ENCODE results near the gene MIA. TPM values are rescaled to one million over a fixed set of nuclear protein-coding genes. Genes with fewer than 3 reads are reported as not detected.
A peak's percentile ranks its signal among the peaks of the same experiment; 100 is the strongest.

Gene MIA
- total RNA-seq, 1 experiment from 2014 or later = 0.75 TPM

GRCh38 chr19:40802300-40803169 is 27.2 kb downstream of the MIA start:
- Histone ChIP-seq H3K27ac (ENCODE audit: low read depth, low read length, poor library complexity, severe bottlenecking) (peak overlapping the region; percentile 58), H3K9me3 (ENCODE audit: low read depth, low read length, poor library complexity, severe bottlenecking) (no peaks in the 10 kb centered on the region), H3K4me3 (ENCODE audit: low read depth, low read length, poor library complexity, severe bottlenecking) (no peak overlapping the region), H3K36me3 (ENCODE audit: insufficient read depth, low read length, poor library complexity, severe bottlenecking) (peaks cover 34% of the 10 kb centered on the region), H3K27me3 (replicated peaks; ENCODE audit: insufficient read depth, low read depth, low read length, poor library complexity) (no peaks in the 10 kb centered on the region), H3K4me1 (ENCODE audit: insufficient read depth, low read length, poor library complexity, severe bottlenecking) (peaks cover 67% of the 10 kb centered on the region)
- BruUV-seq (replicated peaks) = no TSS peak
- POLR2A ChIA-PET (ENCODE audit: low non-redundant PET) = no interaction called here
- TF ChIP-seq EZH2 (IDR thresholded peaks at IDR 0.05; ENCODE audit: borderline replicate concordance, low read depth, low read length, poor library complexity, severe bottlenecking) (no peak), CTCF (conservative IDR thresholded peaks at IDR 0.05; ENCODE audit: low read depth, low read length) (no peak)
- intact Hi-C loops (cut with micrococcal nuclease; ENCODE audit: unreplicated experiment) = loop anchor here (10.0 kb wide), 1 partner anchor 88 kb away; the partner anchor contains the start of genes COQ8B and ITPKC
- no peak for DNase-seq (ENCODE audit: low spot score)
- CTCF ChIA-PET = no interaction called here

- intact Hi-C loops (cut with micrococcal nuclease; ENCODE audit: unreplicated experiment) = loop anchor here (10.0 kb wide), 1 partner anchor 89 kb away; the partner anchor contains the start of genes COQ8B and ITPKC
- Histone ChIP-seq H3K36me3 (ENCODE audit: insufficient read depth, low read length, poor library complexity, severe bottlenecking) (peaks cover 42% of the 10 kb centered on the region), H3K27me3 (replicated peaks; ENCODE audit: insufficient read depth, low read depth, low read length, poor library complexity) (no peaks in the 10 kb centered on the region), H3K9me3 (ENCODE audit: low read depth, low read length, poor library complexity, severe bottlenecking) (no peaks in the 10 kb centered on the region), H3K27ac (ENCODE audit: low read depth, low read length, poor library complexity, severe bottlenecking) (peak overlapping the region; percentile 58), H3K4me3 (ENCODE audit: low read depth, low read length, poor library complexity, severe bottlenecking) (no peak overlapping the region), H3K4me1 (ENCODE audit: insufficient read depth, low read length, poor library complexity, severe bottlenecking) (peaks cover 64% of the 10 kb centered on the region)
- no peak for DNase-seq (ENCODE audit: low spot score)
- ChIA-PET CTCF (no interaction called here), POLR2A (ENCODE audit: low non-redundant PET) (no interaction called here)
- TF ChIP-seq EZH2 (IDR thresholded peaks at IDR 0.05; ENCODE audit: borderline replicate concordance, low read depth, low read length, poor library complexity, severe bottlenecking) (no peak), CTCF (conservative IDR thresholded peaks at IDR 0.05; ENCODE audit: low read depth, low read length) (no peak)
- no TSS peak for BruUV-seq (replicated peaks)
Observed at GRCh38 chr19:40803170-40803856, 28.0 kb downstream of the MIA start.

GRCh38 chr19:40803857-40804782 is 28.8 kb downstream of the MIA start:
- Histone ChIP-seq H3K9me3 (ENCODE audit: low read depth, low read length, poor library complexity, severe bottlenecking) (no peaks in the 10 kb centered on the region), H3K4me1 (ENCODE audit: insufficient read depth, low read length, poor library complexity, severe bottlenecking) (peaks cover 64% of the 10 kb centered on the region), H3K36me3 (ENCODE audit: insufficient read depth, low read length, poor library complexity, severe bottlenecking) (peaks cover 49% of the 10 kb centered on the region), H3K27ac (ENCODE audit: low read depth, low read length, poor library complexity, severe bottlenecking) (peak overlapping the region; percentile 58), H3K4me3 (ENCODE audit: low read depth, low read length, poor library complexity, severe bottlenecking) (no peak overlapping the region), H3K27me3 (replicated peaks; ENCODE audit: insufficient read depth, low read depth, low read length, poor library complexity) (no peaks in the 10 kb centered on the region)
- intact Hi-C loops (cut with micrococcal nuclease; ENCODE audit: unreplicated experiment) = loop anchor here (10.0 kb wide), 1 partner anchor 89 kb away; the partner anchor contains the start of genes COQ8B and ITPKC
- TF ChIP-seq CTCF (conservative IDR thresholded peaks at IDR 0.05; ENCODE audit: low read depth, low read length) (no peak), EZH2 (IDR thresholded peaks at IDR 0.05; ENCODE audit: borderline replicate concordance, low read depth, low read length, poor library complexity, severe bottlenecking) (no peak)
- BruUV-seq (replicated peaks) = no TSS peak
- ChIA-PET CTCF (interaction anchor here (0.9 kb wide), 1 partner anchor 27 kb away, joined by 3 read pairs; no protein-coding TSS in a partner anchor), POLR2A (ENCODE audit: low non-redundant PET) (no interaction called here)
- DNase-seq (ENCODE audit: low spot score) = no peak
